ENCODE data around the gene NCBP1. TPM values are rescaled to one million over a fixed set of nuclear protein-coding genes. Genes with fewer than 3 reads are reported as not detected.

Gene NCBP1
- total RNA-seq, 1 donor from 2014 or later, result 22.8 TPM

DNA sequence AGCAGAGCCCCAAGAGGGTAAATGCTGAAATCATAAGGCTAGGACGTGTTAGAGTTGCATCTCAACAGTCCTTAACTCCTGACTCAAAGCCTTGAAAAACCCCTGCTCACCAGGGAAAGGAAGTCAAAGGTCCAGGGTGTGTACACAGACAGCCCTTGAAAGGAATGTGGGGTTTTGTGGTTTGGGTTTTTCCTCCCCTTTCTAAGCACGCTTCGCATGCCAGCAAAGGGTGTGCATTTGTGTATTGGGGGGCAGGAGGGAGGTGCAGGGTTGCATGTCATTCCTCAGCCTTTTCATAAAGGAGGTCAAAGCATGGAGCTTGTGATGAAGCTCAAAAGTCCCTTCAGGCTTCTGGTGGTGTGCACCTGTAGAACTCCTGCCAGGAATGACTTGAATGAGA, 80.8 kb downstream of the NCBP1 start:
- DNase-seq (no peak), ATAC-seq (peak; percentile 44 to 63)
- no peak overlapping the region for H3K27ac ChIP-seq
- H3K4me1 ChIP-seq, result no peaks in the 10 kb centered on the region
- TF ChIP-seq, protein P1, sequence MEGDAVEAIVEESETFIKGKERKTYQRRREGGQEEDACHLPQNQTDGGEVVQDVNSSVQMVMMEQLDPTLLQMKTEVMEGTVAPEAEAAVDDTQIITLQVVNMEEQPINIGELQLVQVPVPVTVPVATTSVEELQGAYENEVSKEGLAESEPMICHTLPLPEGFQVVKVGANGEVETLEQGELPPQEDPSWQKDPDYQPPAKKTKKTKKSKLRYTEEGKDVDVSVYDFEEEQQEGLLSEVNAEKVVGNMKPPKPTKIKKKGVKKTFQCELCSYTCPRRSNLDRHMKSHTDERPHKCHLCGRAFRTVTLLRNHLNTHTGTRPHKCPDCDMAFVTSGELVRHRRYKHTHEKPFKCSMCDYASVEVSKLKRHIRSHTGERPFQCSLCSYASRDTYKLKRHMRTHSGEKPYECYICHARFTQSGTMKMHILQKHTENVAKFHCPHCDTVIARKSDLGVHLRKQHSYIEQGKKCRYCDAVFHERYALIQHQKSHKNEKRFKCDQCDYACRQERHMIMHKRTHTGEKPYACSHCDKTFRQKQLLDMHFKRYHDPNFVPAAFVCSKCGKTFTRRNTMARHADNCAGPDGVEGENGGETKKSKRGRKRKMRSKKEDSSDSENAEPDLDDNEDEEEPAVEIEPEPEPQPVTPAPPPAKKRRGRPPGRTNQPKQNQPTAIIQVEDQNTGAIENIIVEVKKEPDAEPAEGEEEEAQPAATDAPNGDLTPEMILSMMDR (IDR thresholded peaks at IDR 0.05), result no peak
- no peaks in the 10 kb centered on the region for H3K36me3 ChIP-seq
- H3K4me3 ChIP-seq, result no peak overlapping the region
- intact Hi-C loops (cut with DNase I), result no loop called here
- peaks cover 6% of the 10 kb centered on the region for H3K27me3 ChIP-seq (ENCODE audit: low read depth)
- H3K9me3 ChIP-seq, result no peaks in the 10 kb centered on the region

DNA sequence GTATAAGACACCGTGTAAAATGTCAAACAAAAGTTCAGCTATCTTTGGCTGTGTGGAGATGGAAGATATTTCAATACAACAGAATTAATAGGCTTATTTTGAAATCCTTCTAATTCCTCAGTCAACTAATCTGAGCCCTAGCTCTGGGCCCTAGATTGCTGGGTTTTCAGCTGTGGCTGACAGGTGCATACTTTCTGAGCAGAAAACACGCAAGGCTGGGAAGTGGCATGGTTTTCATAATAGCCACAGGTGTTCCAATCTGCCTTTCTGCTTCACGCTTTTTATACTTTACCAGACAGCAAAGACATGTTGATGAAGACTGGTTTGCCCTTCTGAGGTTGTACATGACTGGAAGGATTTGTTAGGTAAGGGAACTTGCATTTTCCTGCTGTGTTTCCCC, 84.2 kb downstream of the NCBP1 start:
- no peak overlapping the region for H3K27ac ChIP-seq
- no peak for ATAC-seq
- no peak overlapping the region for H3K4me3 ChIP-seq
- no peaks in the 10 kb centered on the region for H3K27me3 ChIP-seq (ENCODE audit: low read depth)
- no peaks in the 10 kb centered on the region for H3K4me1 ChIP-seq
- H3K9me3 ChIP-seq, result no peaks in the 10 kb centered on the region
- no peak for DNase-seq
- intact Hi-C loops (cut with DNase I), result no loop called here
- TF ChIP-seq, protein P1 (IDR thresholded peaks at IDR 0.05), result no peak
- H3K36me3 ChIP-seq, result no peaks in the 10 kb centered on the region

DNA sequence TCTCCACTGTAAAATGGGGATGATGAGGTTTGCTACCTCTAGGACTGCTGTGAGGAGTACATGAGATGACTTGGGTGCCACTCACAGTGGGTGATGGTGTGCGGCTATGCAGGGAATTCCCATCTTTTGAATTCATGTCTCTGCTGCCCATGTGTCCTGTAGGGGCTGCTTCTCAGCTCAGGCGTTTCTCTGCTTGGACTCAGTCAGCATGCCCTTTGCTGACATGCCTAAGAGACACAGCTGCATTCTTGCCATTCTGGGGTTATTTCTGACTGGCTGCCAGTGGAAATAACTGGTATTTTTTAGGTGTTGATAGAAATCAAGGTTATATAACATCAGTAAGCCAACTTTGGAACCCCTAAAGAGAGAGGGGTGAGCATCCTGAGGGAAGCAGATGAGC, 87.8 kb downstream of the NCBP1 start:
- ATAC-seq (no peak), DNase-seq (no peak)
- H3K4me1 ChIP-seq, result no peaks in the 10 kb centered on the region
- H3K27ac ChIP-seq, result no peak overlapping the region
- TF ChIP-seq, protein P1 (IDR thresholded peaks at IDR 0.05), result no peak
- H3K9me3 ChIP-seq, result no peaks in the 10 kb centered on the region
- intact Hi-C loops (cut with DNase I), result no loop called here
- no peaks in the 10 kb centered on the region for H3K36me3 ChIP-seq
- no peaks in the 10 kb centered on the region for H3K27me3 ChIP-seq (ENCODE audit: low read depth)
- H3K4me3 ChIP-seq, result no peak overlapping the region

DNA sequence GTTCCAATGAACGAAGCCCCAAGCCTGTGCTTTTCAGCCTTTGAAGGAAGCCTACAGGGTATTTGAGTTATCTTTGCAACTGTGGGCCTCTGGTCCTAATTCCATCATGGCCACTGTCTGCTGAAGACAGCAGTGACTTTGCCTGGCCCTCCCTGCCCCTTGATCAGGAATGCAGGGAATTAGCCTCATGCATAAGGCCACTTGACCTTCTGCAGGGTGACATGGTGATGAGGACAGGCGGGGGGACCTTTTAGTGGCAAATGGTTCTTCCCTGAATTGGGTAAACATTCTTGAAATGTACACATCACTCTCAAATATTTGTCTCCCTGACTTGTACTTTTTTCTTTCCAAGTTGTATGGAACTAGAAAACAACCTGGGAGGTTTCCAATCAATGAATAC, 88.7 kb downstream of the NCBP1 start:
- H3K27me3 ChIP-seq (ENCODE audit: low read depth), result no peaks in the 10 kb centered on the region
- H3K36me3 ChIP-seq, result no peaks in the 10 kb centered on the region
- ATAC-seq (no peak), DNase-seq (no peak)
- no peaks in the 10 kb centered on the region for H3K4me1 ChIP-seq
- no peak overlapping the region for H3K4me3 ChIP-seq
- no peak overlapping the region for H3K27ac ChIP-seq
- TF ChIP-seq, protein P1 (IDR thresholded peaks at IDR 0.05), result no peak
- H3K9me3 ChIP-seq, result no peaks in the 10 kb centered on the region
- intact Hi-C loops (cut with DNase I), result no loop called here

Other genes with a start within 250 kb of the NCBP1 start
- gene TDRD7, start 221.7 kb upstream of the NCBP1 start, total RNA-seq, result 22.2 TPM
- gene TMOD1, start 132.2 kb upstream of the NCBP1 start, total RNA-seq, result 7.9 TPM
- 18.6 TPM for gene TSTD2, start 453 bp upstream of the NCBP1 start, total RNA-seq
- 11.3 TPM for gene XPA, start 63.5 kb downstream of the NCBP1 start, total RNA-seq
- not detected for gene FOXE1, start 219.4 kb downstream of the NCBP1 start, total RNA-seq